GM19395 (cell line): Measurements from ENCODE around the gene YIF1A.
A peak's percentile ranks its signal among the peaks of the same experiment; 100 is the strongest.
"Not testable (repeated sequence)": the region's sequence is repeated elsewhere in the genome, so short reads cannot be mapped to it uniquely, and the experiment has no call there.

Source experiments
- ATAC-seq: cut with Tn5 transposase; IDR thresholded peaks from one replicate; pipeline ENCODE4 v1.9.1; 2021; ENCODE audit warnings: mild to moderate bottlenecking, moderate library complexity; ENCODE audit not compliant: unreplicated experiment

Gene YIF1A

DNA sequence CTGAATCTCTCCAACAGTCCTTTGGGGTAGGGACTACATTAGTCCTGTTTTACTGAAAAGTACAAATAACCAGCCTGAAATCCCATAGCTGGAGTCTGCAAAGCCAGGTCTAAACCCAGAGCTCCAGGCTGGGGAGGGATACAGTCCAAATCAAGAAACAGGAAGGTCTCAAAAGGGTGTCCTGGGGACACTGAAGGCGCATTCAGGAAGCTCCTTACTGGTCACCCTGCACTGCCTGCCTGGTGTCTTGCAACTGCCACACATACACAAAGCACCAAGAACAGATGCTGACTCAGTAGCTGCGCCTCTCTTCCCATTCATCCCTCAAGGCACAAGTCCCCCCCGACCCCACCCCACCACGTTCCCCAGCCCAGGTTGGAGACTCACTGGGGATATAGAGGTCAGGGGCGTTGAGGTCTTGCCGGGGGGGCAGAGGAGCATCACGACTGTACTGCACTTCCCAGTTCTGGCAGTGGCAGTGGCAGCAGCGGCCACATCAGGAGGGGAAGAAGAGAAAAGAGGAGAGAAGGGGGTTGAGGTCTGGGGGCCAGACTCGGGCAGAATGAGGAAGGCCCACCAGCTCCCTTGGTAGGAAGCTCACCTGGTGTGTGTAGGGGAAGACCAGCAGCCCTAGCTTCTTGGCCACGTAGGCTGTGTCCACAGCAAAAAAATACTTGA is 1.6 kb downstream of the YIF1A start:
- no peak for ATAC-seq

DNA sequence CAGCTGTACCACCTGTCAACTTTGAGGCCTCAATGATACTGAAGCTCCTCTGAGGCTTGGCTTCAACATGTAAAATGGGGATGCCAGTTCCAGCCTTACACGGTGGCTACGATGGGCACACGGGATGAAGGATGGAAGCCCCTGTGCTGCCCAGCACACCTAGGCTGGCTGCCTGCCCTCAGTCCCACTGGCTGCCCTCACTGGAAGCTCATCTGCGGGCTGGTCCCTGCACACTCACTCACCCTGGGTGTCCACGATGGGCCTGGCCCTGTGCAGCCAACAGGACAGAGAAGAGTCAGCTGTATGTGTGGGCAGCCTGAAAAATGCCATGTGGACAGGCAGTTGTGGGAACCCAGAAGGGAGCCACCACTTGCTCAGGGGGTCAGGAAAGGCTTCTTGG is 2.2 kb downstream of the YIF1A start:
- ATAC-seq: no peak

DNA sequence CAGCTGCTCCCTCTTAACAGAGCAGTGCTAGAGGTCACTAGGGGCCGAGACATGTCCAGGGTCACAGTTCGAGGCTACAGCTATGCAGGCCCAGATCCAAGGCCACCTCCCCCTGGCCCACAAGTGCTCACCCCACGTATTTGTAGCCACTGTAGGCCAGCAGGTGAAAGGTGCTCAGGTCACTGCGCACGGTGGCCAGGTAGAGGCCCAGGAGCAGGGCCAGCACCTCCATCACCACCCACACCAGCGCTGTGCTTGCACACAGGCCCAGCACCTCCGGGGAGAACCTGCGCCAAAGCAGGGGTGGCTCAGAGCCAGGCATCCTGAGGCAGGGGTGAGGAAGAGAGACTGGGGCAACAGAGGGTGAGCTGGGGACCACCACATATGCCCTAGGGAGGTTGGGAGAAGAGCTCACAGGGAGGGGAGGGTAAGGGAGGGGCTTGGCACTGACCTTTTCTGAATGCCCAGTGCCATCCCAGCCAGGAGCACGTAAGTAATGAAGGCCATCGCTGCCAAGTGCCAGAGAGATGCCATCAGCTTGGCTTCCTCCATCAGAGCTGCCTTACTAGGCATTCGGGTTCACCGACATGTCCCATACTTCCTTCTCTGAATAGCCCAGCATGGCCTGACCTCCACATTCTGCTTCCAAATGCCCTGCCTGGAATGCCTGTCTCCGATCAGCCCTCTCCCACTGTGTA is 3.5 kb downstream of the YIF1A start:
- no peak for ATAC-seq

DNA sequence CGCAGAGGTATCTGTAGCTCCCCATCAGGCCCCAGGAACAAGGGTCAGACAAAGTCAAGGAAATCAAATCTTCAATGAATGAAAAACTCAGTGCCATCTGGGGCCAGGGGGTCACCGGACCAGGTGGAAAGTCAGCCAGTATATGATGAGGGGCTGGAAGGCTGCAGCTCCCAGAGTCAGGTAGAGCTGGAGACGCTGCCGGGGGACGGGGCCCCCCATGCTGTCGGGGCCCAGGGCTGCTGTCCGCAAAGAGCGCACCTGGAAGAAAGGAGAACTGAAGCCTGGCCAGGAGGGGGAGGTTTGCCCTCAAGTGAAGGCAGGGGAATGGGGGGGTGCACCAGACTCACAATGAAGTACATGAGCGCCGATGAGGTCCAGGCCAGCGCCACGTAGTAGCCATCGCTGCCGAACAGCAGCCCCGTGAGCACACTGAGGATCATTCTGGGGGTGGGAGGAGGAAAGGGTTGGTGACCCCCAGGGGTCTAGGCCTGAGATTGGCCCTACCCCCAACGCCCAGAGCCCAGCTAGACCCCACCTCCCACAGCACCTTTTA is 4.3 kb downstream of the YIF1A start:
- ATAC-seq: no peak

DNA sequence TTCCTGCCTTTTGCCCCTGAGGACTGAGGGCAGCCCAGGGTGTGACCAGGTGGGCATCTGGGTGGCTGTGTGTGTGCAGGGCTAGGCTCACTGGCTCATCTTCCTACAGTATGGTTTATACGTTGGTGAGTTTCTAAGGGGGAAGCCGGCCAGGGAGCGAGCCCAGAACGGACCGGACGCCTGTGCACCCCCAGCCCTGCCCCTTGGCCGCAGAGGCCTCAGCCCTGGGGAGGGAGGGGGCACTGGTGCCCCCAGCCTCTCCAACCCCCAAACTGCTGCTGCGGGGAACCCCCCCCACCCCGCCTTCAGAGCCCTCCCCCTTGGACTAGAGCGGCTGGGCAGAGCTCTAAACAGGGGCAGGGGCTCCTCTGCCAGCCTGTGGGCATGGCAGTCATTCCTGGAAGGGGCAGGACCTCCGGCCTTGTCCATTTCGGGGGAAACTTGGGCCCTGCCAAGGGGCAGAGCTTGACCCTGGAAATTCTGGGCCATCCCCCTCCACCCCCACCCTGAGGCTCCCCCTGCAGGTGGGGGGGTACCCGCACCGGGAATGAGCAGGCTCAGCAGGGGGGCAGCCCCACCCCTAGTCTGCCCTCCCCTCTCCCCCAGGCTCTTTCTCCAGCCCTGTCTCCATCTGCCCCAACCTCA is 5.4 kb downstream of the YIF1A start:
- ATAC-seq: no peak

DNA sequence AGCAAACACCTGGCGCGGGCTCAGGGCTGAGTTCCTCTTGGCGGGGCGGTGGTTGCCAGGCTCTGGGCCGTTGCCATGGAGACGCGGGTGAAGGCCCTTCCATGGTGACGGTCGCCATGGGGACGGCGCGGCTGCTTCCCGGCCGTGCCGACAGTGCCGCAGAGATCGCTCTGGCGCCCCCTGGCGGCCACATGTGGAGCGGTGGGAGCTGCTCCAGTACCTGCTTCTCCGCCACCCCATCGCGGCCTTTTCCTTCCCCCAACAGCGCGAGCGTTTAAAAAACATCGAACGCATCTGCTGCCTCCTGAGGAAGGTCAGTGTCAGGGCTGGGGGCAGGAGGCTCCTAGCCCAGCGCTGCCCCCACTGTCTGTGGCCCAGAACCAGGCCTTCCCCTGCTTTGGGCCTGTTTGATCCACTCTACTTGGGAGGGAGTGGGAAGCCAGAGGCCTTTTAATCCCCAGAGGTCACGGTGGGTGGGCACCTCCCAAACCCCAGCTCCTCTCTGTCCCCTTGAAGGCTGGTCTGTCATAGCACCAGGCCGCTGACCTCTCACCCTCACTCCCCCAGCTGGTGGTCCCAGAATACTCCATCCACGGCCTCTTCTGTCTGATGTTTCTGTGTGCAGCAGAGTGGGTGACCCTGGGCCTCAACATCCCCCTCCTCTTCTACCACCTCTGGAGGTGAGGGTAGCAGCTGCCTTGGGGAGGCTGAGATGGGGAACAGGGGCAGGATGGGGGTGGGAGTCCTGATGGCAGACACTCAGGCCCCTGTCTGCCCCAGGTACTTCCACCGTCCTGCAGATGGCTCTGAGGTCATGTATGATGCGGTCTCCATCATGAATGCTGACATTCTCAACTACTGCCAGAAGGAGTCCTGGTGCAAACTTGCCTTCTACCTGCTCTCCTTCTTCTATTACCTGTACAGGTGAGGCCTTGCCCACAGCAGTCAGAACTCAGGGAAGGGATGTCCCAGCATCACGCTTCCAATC is 6.2 kb downstream of the YIF1A start:
- ATAC-seq: peak; percentile 79

DNA sequence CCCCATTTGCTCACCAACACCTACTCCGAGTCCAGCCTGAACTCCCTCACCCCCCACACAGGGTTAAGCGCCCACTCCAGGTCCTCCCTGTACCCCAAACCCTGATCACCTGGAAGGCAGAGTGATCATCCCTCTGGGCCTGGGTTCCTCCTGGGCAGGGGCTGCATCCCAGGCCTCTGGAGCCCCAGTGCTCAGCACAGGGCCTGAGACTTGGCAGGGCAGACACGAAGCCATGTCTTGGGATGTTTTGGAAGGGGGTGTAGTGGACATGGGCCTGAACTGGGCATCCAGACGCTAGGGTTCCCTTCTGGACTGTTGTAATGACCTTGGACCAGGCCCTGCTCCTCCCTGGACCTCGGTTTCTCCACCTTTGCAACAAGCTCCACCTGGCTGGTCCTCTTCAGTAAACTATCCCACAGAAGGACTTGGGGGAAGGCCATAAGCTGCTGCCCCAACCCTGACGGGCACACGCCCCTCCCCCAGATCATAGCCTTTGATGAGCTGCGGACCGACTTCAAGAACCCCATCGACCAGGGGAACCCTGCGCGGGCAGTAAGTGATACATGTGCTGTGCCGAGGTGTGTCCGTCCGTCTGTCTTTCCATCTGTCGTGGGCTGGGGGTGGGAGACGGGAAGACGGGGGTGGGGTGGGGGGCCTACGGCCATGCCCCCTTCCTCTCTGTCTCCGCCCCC is 7.0 kb downstream of the YIF1A start:
- ATAC-seq: no peak

DNA sequence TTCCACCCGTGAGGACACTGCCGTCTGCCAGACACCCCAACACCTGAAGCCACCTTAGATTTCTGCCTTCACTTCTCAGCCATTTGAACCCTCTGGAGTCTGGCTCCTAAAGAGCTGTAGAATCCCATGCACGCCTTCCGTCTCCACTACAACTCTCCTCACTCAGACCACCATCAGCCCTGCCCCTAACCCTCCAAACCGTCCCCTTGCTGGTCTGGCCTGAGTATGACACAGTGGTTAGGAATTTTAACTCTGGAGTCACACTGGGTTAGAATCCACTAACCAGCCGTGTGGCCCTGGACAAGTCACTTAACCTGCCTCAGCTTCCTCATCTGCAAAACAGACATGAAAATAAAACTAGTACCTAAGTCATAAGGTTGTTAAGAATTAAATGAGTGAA is 7.9 kb downstream of the YIF1A start:
- no peak for ATAC-seq

DNA sequence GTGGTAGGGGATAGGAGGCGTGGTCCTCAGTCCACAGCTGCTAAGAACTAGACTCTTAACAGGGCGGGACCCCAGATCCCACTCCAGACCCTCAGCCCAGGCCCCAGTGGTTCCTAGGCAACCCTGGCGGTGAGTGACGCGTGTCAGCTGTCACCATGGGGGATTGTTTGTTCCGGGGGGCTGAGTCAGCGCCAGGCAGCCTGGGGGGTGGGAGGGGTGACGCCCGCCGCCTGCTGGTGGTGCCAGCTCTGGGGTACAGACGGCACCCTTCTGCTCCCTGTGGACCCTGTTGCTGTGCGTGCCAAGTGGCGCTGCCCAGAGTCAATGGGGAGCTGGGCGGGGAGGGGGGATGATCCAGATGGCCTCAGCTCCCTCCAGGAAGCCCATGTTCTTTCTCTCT is 8.5 kb downstream of the YIF1A start:
- no peak for ATAC-seq

DNA sequence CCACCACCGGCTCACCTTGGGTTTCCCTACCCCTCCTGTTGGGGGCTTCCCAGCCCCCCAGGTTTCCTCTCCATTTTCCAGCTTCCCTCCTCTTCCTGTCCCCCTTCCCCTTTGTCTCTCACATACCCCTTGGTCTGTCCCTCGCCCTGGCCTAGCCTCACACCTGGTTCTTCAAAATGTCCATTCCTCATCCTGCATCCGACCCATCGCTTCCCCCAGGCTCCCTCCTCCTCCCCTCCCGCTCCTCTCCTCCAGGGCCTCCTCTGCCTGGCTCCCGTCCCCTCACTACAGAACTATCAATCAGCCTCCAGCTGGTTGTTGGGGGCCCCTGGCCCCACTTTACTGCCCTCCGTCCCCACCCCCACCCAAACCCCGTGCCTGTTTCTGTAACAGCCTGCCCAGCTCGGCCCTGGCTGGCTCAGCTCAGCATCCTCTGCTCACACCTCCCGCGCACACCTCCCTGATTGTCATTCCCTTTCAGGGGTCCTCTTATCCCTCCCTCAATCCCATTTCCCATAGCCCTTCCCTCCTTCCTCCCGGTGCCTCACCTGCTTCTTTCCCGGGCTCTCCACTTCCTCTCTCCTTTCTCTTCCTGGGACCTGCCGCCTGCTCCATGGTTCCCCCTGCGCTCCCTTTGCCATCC is 9.7 kb downstream of the YIF1A start:
- ATAC-seq: no peak

DNA sequence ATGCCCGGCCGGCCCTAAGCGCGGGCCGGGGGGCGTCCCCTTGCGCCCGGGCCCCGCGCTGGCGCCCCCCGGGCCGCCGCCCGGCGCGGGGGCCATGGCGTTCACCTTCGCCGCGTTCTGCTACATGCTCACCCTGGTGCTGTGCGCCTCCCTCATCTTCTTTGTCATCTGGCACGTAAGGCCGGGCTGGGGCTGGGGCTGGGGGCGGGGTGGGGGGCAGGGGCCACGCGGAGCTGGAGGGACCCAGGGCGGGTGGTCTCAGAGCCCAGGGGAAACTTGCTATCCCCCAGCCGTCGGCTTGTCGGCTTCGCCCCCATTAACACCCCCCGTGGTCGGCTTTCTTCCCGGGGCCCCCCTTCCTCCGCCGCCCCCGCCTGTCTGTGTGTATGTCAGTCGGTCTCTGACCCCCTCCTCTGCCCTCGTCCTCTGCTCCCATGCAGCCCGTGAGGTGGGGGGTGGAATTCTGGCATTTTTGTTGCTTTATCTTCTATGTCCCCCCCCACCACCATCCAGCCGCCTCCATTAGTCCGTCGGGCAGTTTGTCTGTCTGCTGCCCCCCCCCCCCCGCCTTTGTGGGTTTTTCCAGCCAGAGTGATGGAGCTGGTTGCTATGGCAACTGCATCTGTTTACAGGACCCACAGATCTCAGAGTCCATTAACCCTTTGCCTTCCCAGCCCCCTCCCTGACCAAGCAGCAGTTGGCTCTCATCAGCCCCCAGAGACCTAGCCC is 10.4 kb downstream of the YIF1A start:
- no peak for ATAC-seq

DNA sequence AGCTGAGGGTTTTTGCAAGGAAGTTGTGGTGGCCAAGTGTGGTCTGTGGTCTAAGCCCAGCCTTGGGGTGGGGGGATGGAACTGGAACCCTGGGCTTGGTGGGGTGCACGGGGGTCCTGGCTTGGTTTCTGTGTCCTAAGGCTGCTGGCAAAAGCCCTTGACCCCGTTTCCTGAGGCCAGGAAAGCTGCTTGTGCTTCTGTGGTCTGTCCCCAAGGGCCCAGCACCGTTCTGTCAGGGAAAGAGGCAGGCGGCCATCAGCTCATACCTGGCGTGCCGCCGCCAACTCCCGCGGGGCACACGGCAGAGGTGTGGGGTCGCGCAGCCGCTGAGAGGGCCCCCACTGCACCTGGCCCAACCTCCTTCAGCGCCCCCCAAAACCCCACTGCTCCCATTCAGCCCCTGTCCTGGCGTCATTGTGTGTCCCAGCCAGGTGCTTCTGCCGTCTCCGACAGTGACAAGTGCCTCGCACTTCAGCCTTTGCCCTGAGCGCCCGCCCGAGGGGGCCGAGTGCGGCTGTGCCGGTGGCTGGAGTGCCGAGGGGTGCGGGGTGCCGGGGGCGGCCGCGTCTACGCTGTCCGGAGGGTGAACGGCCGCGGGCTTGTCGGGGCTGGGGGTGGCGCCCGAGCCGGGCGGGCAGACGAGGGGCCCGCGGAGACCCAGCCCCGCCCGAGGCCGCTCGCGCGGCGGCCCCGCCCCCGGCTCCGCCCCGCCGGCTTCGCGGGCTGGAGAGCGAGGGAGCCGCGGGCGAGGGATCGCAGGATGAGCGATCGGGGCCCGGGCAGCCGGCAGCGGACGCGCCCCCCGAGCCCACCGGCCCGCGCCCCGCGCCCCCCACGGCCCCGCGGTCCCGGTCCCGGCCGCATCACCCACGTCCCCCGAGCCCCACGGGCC is 11.2 kb downstream of the YIF1A start, which contains the start of gene CNIH2:
Gene CNIH2, plus strand, starts transcription at position 705 of the 892 bp plus-strand sequence. CDS start 282 bp downstream, outside the sequence.
- ATAC-seq: no peak

DNA sequence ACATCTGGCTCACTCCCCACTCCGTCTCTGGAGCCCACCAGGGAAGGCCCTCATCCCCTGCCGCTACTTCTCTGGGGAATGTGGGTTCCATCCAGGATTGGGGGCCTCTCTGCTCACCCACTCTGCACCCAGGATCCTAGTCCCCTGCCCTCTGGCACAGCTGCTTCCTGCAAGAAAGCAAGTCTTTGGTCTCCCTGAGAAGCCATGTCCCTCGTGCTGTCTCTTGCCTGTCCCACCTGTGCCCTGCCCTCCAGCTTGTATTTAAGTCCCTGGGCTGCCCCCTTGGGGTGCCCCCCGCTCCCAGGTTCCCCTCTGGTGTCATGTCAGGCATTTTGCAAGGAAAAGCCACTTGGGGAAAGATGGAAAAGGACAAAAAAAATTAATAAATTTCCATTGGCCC is 11.9 kb downstream of the YIF1A start:
- not testable (repeated sequence) for ATAC-seq

DNA sequence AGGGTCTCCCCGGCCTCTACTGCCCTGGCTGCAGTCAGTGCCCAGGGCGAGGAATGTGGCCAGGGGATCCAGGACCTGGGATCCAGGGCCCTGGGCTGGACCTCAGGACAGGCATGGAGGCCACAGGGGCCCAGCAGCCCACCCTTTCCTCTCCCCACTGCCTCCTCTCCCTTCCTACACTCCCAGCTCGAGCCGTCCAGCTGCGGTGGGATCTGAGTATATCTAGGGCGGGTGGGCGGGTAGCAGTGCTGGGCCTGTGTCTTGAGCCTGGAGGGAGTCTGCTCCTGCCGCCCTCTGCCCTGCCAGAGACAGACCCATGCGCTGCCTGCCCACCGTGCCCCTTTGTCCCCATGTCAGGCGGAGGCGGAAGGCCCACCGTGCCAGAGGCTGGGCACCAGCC is 12.3 kb downstream of the YIF1A start:
- ATAC-seq: not testable (repeated sequence)

DNA sequence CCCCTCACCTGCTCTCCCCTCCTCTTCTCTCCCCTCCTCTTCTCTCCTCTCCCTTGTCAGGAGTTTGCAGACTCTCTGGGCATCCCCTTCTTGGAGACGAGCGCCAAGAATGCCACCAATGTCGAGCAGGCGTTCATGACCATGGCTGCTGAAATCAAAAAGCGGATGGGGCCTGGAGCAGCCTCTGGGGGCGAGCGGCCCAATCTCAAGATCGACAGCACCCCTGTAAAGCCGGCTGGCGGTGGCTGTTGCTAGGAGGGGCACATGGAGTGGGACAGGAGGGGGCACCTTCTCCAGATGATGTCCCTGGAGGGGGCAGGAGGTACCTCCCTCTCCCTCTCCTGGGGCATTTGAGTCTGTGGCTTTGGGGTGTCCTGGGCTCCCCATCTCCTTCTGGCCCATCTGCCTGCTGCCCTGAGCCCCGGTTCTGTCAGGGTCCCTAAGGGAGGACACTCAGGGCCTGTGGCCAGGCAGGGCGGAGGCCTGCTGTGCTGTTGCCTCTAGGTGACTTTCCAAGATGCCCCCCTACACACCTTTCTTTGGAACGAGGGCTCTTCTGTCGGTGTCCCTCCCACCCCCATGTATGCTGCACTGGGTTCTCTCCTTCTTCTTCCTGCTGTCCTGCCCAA is 12.8 kb downstream of the YIF1A start:
- no peak for ATAC-seq

DNA sequence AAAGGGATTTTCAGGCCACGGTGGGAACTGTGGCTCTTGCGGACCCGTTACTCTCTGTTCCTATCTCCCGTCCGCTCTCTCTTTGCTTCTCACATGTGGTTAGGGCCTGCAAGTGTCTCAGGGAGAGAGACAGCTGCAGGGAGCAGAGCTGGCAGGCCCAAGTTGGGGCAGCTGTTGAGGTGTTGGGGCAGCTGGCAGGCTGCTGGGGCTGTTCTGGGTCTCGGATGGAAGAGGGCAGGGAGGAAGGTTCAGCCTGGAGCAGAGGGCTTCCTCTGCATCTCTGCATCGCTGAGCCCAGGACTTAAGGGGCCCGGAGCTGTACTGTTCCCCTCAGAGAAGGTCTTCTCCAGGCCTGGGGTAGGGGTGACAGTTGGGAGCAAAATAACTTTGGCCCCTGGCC is 13.5 kb downstream of the YIF1A start:
- ATAC-seq: no peak

DNA sequence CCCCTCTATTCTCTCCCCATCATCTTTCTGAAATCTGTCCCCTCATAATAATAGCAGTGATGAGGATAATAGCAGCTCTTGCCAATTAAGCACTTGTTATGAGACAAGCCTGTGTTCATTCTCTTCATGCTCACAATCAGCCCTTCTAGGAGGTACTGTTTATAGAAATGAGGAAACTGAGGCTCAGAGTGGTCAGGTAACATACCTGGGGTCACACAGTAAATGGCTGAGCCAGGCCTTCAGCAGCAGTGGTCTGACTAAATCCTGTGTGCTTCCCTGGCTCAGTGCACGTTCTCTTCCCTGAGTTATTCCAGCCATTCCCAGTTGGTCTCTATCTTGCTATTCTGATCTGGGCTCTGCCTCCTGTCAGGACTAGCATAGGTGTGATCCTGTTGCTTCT is 14.7 kb downstream of the YIF1A start:
- ATAC-seq: no peak
